Keratinocyte (primary cell): ENCODE results near the gene EPHB1.

ENCODE experiments used
- CTCF ChIP-seq, 3 experiments: IDR thresholded peaks in 1 of 3; conservative IDR thresholded peaks in 1 of 3; optimal IDR thresholded peaks in 1 of 3; 2 replicates in 2 of 3; 3 replicates in 1 of 3; pipeline versions ENCODE3 to v1.5.1; 2011; ENCODE audit warnings: low read length in 3 of 3, mild to moderate bottlenecking in 3 of 3, moderate library complexity in 2 of 3, control low read depth in 1 of 3, inconsistent platforms in 1 of 3; ENCODE audit not compliant: insufficient read depth in 2 of 3; ENCODE audit errors: extremely low read depth in 1 of 3
- EZH2 ChIP-seq: IDR thresholded peaks from one replicate; pipeline ENCODE4 v1.6.1; 2012; ENCODE audit warnings: inconsistent platforms, mild to moderate bottlenecking, low read length, moderate library complexity

- TF ChIP-seq CTCF (optimal IDR thresholded peaks at IDR 0.05 in 1 of 3, IDR thresholded peaks at IDR 0.05 in 1 of 3, conservative IDR thresholded peaks at IDR 0.05 in 1 of 3; ENCODE audit: extremely low read depth in 1 of 3, insufficient read depth in 2 of 3, low read length in 3 of 3) (no peak), EZH2 (no peak)
Measured at GRCh38 chr3:134874737-134875413, 79.8 kb downstream of the EPHB1 start.
